Left ventricle myocardium inferior (tissue), 1 donor: ENCODE measurements around the gene SMC4. TPM values are rescaled to one million over a fixed set of nuclear protein-coding genes. Genes with fewer than 3 reads are reported as not detected.
"Not testable (repeated sequence)": the region's sequence is repeated elsewhere in the genome, so short reads cannot be mapped to it uniquely, and the experiment has no call there.

Experiments used
- DNase-seq: peaks from one replicate; pipeline ENCODE4 v3.0.0-alpha.2; 2020
- H3K27ac ChIP-seq: fragments of 200-600 bp; replicated peaks from 2 replicates; pipeline ENCODE4 v1.8.0; 2021
- H3K27me3 ChIP-seq: fragments of 200-600 bp; 2 replicates; pipeline ENCODE4 v1.8.0; 2021; ENCODE audit warnings: low read depth
- H3K36me3 ChIP-seq: fragments of 200-600 bp; 2 replicates; pipeline ENCODE4 v1.8.0; 2021
- H3K4me1 ChIP-seq: fragments of 200-600 bp; 2 replicates; pipeline ENCODE4 v1.8.0; 2021
- H3K4me3 ChIP-seq: fragments of 200-600 bp; 2 replicates; pipeline ENCODE4 v1.8.0; 2021; ENCODE audit warnings: mild to moderate bottlenecking, moderate library complexity
- H3K9me3 ChIP-seq: fragments of 200-600 bp; replicated peaks from 2 replicates; pipeline ENCODE4 v1.8.0; 2021
- intact Hi-C: fragments of 100-400 bp; cut with micrococcal nuclease; formaldehyde crosslinking; loops from one replicate; pipeline ENCODE4 v1.11.0; 2022
- long read RNA-seq: library from polyadenylated mRNA; unstranded; transcript quantifications from one replicate; pipeline ENCODE4 v2.0.0, GENCODE V29; 2021
- total RNA-seq: library from RNA; stranded (reverse); fragmentation: NEBNext Ultra II Directional; extraction: Animal tissue kit (Norgen Biotek cat#: 25700); gene quantifications from one replicate; pipeline ENCODE4 v1.2.1, GENCODE V29; 2021
- TF ChIP-seq, protein P1 (sequence below): fragments of 200-600 bp; IDR thresholded peaks from 2 replicates; pipeline ENCODE4 v1.8.0; 2021; ENCODE audit warnings: antibody characterized with exemption, mild to moderate bottlenecking, borderline replicate concordance
- donor health status: DM: no; HTN: yes; CAD: no; lungs with severe emphysema.

SMC4 gene
- 18.4 TPM for total RNA-seq
- long read RNA-seq, full-length matches to known transcripts, result 6 of 10 reads
- long read RNA-seq, partial matches to known transcripts, result 1 of 10 reads
- long read RNA-seq, other reads (novel, unspliced or antisense), result 3 of 10 reads

DNA sequence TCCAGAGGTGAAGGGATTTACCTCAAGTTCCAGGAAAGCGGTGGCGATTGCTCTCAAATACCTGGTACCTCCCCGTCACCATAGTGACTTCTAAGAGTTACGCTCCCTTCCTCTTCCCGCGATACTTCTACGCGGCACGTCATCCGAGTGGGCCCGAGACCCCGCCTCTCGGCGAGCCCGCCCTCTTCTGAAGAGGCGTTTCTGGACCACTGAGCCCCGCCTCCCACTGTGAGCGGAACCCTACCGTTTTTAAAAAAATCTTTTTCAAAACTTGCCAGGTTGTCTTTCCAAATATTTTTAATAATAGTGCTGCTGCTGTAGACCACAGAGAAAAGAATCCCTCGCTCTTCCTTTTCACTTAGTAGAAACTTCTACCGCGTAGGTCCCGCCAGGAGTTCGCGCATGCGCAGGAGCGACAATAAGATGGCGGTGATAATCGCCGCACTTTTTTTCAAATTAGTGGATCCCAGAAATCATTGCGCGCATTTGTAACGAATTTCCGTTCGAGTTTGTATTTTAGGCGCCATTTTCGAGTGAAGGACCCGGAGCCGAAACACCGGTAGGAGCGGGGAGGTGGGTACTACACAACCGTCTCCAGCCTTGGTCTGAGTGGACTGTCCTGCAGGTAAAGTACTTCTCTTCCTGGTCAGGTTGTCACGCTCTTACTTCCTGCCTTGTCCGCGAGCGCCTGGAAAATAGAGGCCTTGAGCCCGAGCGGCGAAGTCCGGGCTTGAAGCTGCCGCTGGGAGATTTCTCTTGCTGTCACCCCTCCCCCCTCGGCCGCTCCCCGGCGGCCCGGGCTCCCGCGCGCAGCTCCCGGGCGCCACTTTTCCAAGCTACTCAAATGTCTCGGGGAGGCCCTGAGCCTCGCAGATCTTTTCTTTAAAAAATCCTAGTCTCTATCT lies at the start of gene SMC4, which contains the start of gene IFT80:
Gene SMC4 (plus strand): TSS at position 526 of the 905 bp plus-strand sequence. CDS start 1,177 bp downstream, outside the sequence.
Gene IFT80 (minus strand): TSS at position 101 of the 905 bp plus-strand sequence. CDS start 14,625 bp downstream, outside the sequence.
- DNase-seq, result peak; percentile 96
- intact Hi-C loops, result no loop called here
- TF ChIP-seq, protein P1, sequence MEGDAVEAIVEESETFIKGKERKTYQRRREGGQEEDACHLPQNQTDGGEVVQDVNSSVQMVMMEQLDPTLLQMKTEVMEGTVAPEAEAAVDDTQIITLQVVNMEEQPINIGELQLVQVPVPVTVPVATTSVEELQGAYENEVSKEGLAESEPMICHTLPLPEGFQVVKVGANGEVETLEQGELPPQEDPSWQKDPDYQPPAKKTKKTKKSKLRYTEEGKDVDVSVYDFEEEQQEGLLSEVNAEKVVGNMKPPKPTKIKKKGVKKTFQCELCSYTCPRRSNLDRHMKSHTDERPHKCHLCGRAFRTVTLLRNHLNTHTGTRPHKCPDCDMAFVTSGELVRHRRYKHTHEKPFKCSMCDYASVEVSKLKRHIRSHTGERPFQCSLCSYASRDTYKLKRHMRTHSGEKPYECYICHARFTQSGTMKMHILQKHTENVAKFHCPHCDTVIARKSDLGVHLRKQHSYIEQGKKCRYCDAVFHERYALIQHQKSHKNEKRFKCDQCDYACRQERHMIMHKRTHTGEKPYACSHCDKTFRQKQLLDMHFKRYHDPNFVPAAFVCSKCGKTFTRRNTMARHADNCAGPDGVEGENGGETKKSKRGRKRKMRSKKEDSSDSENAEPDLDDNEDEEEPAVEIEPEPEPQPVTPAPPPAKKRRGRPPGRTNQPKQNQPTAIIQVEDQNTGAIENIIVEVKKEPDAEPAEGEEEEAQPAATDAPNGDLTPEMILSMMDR, result no peak

DNA sequence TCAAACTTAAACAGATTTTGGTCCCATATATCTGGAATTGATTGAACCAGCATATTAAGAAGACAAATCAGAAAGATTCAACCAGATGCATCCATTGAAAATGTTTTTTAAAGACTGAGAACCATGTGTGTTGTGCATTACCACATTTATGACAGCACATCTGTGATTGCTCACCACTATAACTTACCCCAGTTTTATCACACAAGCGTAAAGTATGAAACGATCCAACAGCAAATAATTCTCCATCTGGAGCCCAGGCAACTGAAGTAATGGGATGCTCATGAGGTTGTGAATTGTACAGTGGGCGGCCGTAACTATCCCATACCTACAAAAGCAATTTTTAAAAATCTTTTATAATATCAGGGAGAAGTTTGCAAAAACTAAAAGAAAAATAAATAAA lies 43.6 kb upstream of the SMC4 start:
- H3K9me3 ChIP-seq, result no peaks in the 10 kb centered on the region
- H3K36me3 ChIP-seq, result peaks cover 32% of the 10 kb centered on the region
- intact Hi-C loops, result no loop called here
- no peaks in the 10 kb centered on the region for H3K27me3 ChIP-seq
- H3K27ac ChIP-seq, result no peak overlapping the region
- no peaks in the 10 kb centered on the region for H3K4me1 ChIP-seq
- no peak for DNase-seq
- TF ChIP-seq, protein P1, result no peak
- H3K4me3 ChIP-seq, result no peak overlapping the region

More for the DNA sequence above, at the start of gene SMC4, which contains the start of gene IFT80:
- no peaks in the 10 kb centered on the region for H3K27me3 ChIP-seq
- H3K9me3 ChIP-seq, result no peaks in the 10 kb centered on the region
- H3K4me3 ChIP-seq, result peak within 1 kb of the TSS; percentile 81
- H3K4me1 ChIP-seq, result peaks cover 59% of the 10 kb centered on the region
- no peaks in the 10 kb centered on the region for H3K36me3 ChIP-seq
- peak within 1 kb of the TSS; percentile 88 for H3K27ac ChIP-seq

DNA sequence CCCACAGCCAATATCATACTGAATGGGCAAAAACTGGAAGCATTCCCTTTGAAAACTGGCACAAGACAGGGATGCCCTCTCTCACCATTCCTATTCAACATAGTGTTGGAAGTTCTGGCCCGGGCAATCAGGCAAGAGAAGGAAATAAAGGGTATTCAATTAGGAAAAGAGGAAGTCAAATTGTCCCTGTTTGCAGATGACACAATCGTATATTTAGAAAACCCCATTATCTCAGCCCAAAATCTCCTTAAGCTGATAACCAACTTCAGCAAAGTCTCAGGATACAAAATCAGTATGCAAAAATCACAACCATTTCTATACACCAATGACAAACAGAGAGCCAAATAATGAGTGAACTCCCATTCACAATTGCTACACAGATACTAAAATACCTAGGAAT lies 36.6 kb upstream of the SMC4 start:
- DNase-seq, H3K27ac ChIP-seq, intact Hi-C loops, H3K27me3 ChIP-seq, H3K4me1 ChIP-seq, H3K4me3 ChIP-seq, H3K9me3 ChIP-seq: not testable (repeated sequence)
- H3K36me3 ChIP-seq, result peaks cover 14% of the 10 kb centered on the region

DNA sequence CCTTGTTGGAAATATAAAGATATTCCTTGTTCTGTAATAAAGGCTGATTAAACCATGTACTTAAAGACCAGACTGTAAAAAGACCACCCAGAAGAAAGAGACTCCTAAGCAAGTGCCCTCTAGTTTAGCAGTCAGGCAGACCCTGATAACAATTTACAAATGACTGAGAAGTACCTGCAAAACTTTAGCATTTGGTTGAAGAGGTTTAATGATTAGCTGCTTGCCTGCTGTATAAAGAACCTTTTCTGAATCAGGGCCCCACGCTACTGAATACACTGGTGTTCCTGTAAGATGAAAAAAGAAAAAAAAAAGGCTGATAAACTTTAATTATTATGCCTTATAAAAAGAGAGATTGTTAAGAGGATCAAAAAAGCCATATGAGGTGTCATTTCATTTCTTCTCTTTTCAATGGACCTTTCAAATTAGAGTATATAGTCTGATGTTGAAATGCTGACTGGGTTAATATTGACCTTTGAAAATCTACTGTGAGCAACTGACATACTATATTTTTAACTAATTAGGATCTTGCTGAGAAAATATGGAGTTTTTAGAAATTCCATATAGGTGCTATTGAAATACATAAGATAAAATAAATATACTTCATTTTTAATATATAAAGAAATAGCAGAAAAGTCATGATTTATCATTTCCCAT lies 33.5 kb upstream of the SMC4 start:
- Histone ChIP-seq H3K9me3 (no peaks in the 10 kb centered on the region), H3K4me3 (no peak overlapping the region), H3K4me1 (no peaks in the 10 kb centered on the region), H3K27ac (no peak overlapping the region), H3K27me3 (no peaks in the 10 kb centered on the region), H3K36me3 (peaks cover 10% of the 10 kb centered on the region)
- TF ChIP-seq, protein P1, result no peak
- intact Hi-C loops, result no loop called here
- no peak for DNase-seq

DNA sequence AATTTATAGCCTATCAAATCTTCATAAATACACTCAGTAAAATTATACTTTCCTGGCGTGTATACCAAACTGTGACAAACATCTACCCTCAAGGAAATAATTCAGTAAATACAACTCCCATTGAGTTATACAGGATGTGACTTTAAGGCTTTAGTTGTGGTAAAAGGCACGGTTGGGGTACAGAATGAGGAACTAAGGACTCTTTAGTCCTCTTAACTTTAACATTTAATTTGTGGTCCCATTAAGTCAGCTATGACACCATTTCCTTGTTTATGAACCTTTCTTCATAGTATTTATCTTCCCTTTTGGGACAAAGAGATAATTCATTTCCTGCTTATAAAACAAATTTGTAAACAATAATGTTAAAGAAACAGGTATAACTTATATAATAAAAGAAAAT lies 30.6 kb upstream of the SMC4 start:
- DNase-seq, result no peak
- H3K27ac ChIP-seq, result no peak overlapping the region
- peaks cover 18% of the 10 kb centered on the region for H3K36me3 ChIP-seq
- H3K27me3 ChIP-seq, result no peaks in the 10 kb centered on the region
- intact Hi-C loops, result no loop called here
- no peaks in the 10 kb centered on the region for H3K9me3 ChIP-seq
- no peak overlapping the region for H3K4me3 ChIP-seq
- TF ChIP-seq, protein P1, result no peak
- H3K4me1 ChIP-seq, result no peaks in the 10 kb centered on the region
